Heart right ventricle (tissue), 16 donors: ENCODE results near the gene SNTN. TPM values are rescaled to one million over a fixed set of nuclear protein-coding genes. Genes with fewer than 3 reads are reported as not detected.

Source experiments
- ATAC-seq, 8 donors: fragments of 200-7000 bp; cut with Tn5 transposase; one replicate each; pipeline ENCODE4 v1.9.1; 2020; ENCODE audit warnings: mild to moderate bottlenecking in 8 of 8, moderate library complexity in 8 of 8, moderate number of reproducible peaks in 1 of 8
- DNase-seq, 2 donors: peaks; one replicate each; pipeline ENCODE4 v3.0.0-alpha.2; 2020
- H3K27ac ChIP-seq, 10 donors: fragments of 200-600 bp; sonication (generic) in 2 of 10; one replicate each; pipeline versions ENCODE4 v1.5.0 to v1.8.0; 2020 to 2022; ENCODE audit warnings: mild to moderate bottlenecking in 3 of 10
- H3K27me3 ChIP-seq, 7 donors: fragments of 200-600 bp; one replicate each; pipeline ENCODE4 v1.8.0; 2021 to 2022; ENCODE audit warnings: mild to moderate bottlenecking in 2 of 7
- H3K36me3 ChIP-seq, 9 donors: fragments of 200-600 bp; sonication (generic) in 1 of 9; one replicate each; pipeline versions ENCODE4 v1.5.0 to v1.8.0; 2020 to 2022; ENCODE audit warnings: mild to moderate bottlenecking in 2 of 9
- H3K4me1 ChIP-seq, 9 donors: fragments of 200-600 bp; sonication (generic) in 1 of 9; one replicate each; pipeline versions ENCODE4 v1.5.0 to v1.8.0; 2020 to 2022; ENCODE audit warnings: mild to moderate bottlenecking in 4 of 9
- H3K4me3 ChIP-seq, 10 donors: fragments of 200-600 bp; sonication (generic) in 2 of 10; one replicate each; pipeline versions ENCODE4 v1.5.0 to v1.8.0; 2020 to 2022; ENCODE audit warnings: mild to moderate bottlenecking in 7 of 10, moderate library complexity in 2 of 10
- H3K9me3 ChIP-seq, 11 donors: fragments of 200-600 bp in 10 of 11; sonication (generic) in 2 of 11; one replicate each; pipeline versions ENCODE4 v1.5.0 to v1.8.0; 2013 to 2022; ENCODE audit warnings: mild to moderate bottlenecking in 2 of 11, control low read depth in 1 of 11, moderate library complexity in 1 of 11
- WGBS, 2 donors: extraction: QIAGEN DNeasy Blood & Tissue Kit; methylation state at CpG; one replicate each; pipeline ENCODE4 v1.1.7; 2013; ENCODE audit warnings: inconsistent platforms in 1 of 2; 5-methylcytosine and 5-hydroxymethylcytosine counted together
- intact Hi-C, 10 donors: fragments of 100-400 bp; cut with DNase I; formaldehyde crosslinking; loops; one replicate each; pipeline versions ENCODE4 v1.11.1 to v1.14.2; 2022
- polyA plus RNA-seq, 2 donors: library from polyadenylated mRNA; stranded (reverse); fragments of 200-250 nt; gene quantifications; one replicate each; pipeline ENCODE4 v1.2.3, GENCODE V29; 2013
- total RNA-seq, 10 donors: library from RNA; stranded (reverse); fragmentation: NEBNext Ultra II Directional in 3 of 10; extraction: Animal tissue kit (Norgen Biotek cat#: 25700) in 3 of 10; gene quantifications; one replicate each; pipeline versions ENCODE4 v1.2.1 to v1.2.4, GENCODE V29; 2021 to 2023
- TF ChIP-seq, protein P1 (sequence below), 9 donors: fragments of 200-600 bp; sonication (generic) in 2 of 9; IDR thresholded peaks; one replicate each; pipeline versions ENCODE4 v1.5.0 to v1.8.0; 2021 to 2022; ENCODE audit warnings: antibody characterized with exemption in 9 of 9, mild to moderate bottlenecking in 5 of 9, moderate library complexity in 1 of 9
- donor health status: Arrhythmogenic right ventricular cardiomyopathy.
- donor health status: ischemic (EF 13 %, LVEDD 7.1; RV severe dilation, severe dysfunction).
- donor health status: healthy with polysubstance abuse.
- donor health status: DM: no; HTN: yes; CAD: no.
- donor health status: DM: no; HTN: no; CAD: no.
- donor health status: ischemic (EF 25% LVEDD 6.9; RV normal size, moderate dysfunction).
- donor health status: ischemic (EF 25% LVEDD 5.7; RV mildly dilated, moderate dysfunction).
- donor health status: healthy.
- donor health status: DM: yes; HTN: yes; CAD: no.
- donor health status: Ischemic cardiomyopathy.
- donor health status: ischemic (EF 35%, LVEDD 5.7; RV mildly dilated, moderate dysfunction).
- donor health status: nonischemic (EF 11% LVEDD 7.7; RV severe dilation, severe dysfunction).
- donor health status: DM: yes; HTN: yes; CAD: no.
- donor health status: PGD.
- donor health status: ischemic (EF 29% LVEDD 5.4; RV normal size, mild dysfunction).
- donor health status: nonischemic (EF 23%, LVEDD 6.1; RV moderate dilation, normal function).

SNTN gene
- total and polyA plus RNA-seq, 12 donors, result not detected

GRCh38 chr3:63685340-63685739 is 32.9 kb downstream of the SNTN start:
- peaks cover 0 to 2% (median 0%) of the 10 kb centered on the region in 7 donors for H3K27me3 ChIP-seq
- DNase-seq (no peak), ATAC-seq (no peak)
- H3K4me1 ChIP-seq, result no peaks in the 10 kb centered on the region
- H3K36me3 ChIP-seq, result no peaks in the 10 kb centered on the region
- no peaks in the 10 kb centered on the region for H3K9me3 ChIP-seq
- H3K27ac ChIP-seq, result no peak overlapping the region
- TF ChIP-seq, protein P1, sequence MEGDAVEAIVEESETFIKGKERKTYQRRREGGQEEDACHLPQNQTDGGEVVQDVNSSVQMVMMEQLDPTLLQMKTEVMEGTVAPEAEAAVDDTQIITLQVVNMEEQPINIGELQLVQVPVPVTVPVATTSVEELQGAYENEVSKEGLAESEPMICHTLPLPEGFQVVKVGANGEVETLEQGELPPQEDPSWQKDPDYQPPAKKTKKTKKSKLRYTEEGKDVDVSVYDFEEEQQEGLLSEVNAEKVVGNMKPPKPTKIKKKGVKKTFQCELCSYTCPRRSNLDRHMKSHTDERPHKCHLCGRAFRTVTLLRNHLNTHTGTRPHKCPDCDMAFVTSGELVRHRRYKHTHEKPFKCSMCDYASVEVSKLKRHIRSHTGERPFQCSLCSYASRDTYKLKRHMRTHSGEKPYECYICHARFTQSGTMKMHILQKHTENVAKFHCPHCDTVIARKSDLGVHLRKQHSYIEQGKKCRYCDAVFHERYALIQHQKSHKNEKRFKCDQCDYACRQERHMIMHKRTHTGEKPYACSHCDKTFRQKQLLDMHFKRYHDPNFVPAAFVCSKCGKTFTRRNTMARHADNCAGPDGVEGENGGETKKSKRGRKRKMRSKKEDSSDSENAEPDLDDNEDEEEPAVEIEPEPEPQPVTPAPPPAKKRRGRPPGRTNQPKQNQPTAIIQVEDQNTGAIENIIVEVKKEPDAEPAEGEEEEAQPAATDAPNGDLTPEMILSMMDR (IDR thresholded peaks at IDR 0.05), result no peak
- intact Hi-C loops, result no loop called here
- WGBS, 2 donors, result 89 to 94% methylated on average over 2 of the region's 2 CpGs
- H3K4me3 ChIP-seq, result no peak overlapping the region

- Histone ChIP-seq H3K27ac (no peak overlapping the region), H3K4me1 (no peaks in the 10 kb centered on the region), H3K27me3 (peaks cover 0 to 2% (median 0%) of the 10 kb centered on the region in 7 donors), H3K4me3 (no peak overlapping the region), H3K9me3 (peaks cover 0 to 13% (median 0%) of the 10 kb centered on the region in 11 donors), H3K36me3 (no peaks in the 10 kb centered on the region)
- TF ChIP-seq, protein P1 (IDR thresholded peaks at IDR 0.05), result no peak
- ATAC-seq, result no peak
- no peak for DNase-seq
- WGBS, 2 donors, result 80 to 85% methylated on average over 9 of the region's 9 CpGs
- intact Hi-C loops, result no loop called here
Measured at GRCh38 chr3:63687278-63688225, 35.1 kb downstream of the SNTN start.

GRCh38 chr3:63689285-63689684 is 36.8 kb downstream of the SNTN start:
- Histone ChIP-seq H3K4me3 (no peak overlapping the region), H3K9me3 (peaks cover 0 to 29% (median 4%) of the 10 kb centered on the region in 11 donors), H3K36me3 (no peaks in the 10 kb centered on the region), H3K27me3 (peaks cover 0 to 2% (median 0%) of the 10 kb centered on the region in 7 donors), H3K4me1 (no peaks in the 10 kb centered on the region), H3K27ac (no peak overlapping the region)
- no peak for ATAC-seq
- intact Hi-C loops, result no loop called here
- 39 to 54% methylated on average over 1 of the region's 1 CpG for WGBS, 2 donors
- DNase-seq, result no peak
- TF ChIP-seq, protein P1 (IDR thresholded peaks at IDR 0.05), result no peak

DNA sequence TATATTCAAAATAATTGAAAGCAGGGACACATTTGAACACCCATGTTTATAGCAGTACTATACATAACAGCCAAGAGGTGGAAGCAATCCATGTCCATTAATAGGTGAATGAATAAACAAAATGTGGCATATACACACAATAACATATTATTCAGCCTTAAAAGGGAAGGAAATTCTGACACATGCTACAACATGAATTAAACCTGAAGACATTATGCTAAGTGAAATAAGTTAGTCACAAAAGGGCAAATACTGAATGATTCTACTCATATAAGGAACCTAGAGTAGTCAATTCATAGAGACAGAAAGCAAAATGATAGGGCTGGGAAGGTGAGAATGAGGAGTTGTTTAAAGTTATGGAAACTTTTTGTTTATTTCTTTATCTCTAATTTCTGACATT is 40.9 kb downstream of the SNTN start:
- TF ChIP-seq, protein P1 (IDR thresholded peaks at IDR 0.05), result no peak

More for the DNA sequence above, 40.9 kb downstream of the SNTN start:
- ATAC-seq, result no peak
- Histone ChIP-seq H3K27me3 (peaks cover 0 to 2% (median 0%) of the 10 kb centered on the region in 7 donors), H3K9me3 (peaks cover 0 to 32% (median 4%) of the 10 kb centered on the region in 11 donors), H3K27ac (no peak overlapping the region), H3K36me3 (no peaks in the 10 kb centered on the region), H3K4me3 (no peak overlapping the region), H3K4me1 (no peaks in the 10 kb centered on the region)
- intact Hi-C loops, result no loop called here
- no peak for DNase-seq
